Measurements from ENCODE around the gene ZNF30. TPM values are rescaled to one million over a fixed set of nuclear protein-coding genes. Genes with fewer than 3 reads are reported as not detected.
"Not testable (repeated sequence)": the region's sequence is repeated elsewhere in the genome, so short reads cannot be mapped to it uniquely, and the experiment has no call there.

The ZNF30 gene
- total RNA-seq, 1 experiment from 2014 or later: 5.2 TPM

DNA sequence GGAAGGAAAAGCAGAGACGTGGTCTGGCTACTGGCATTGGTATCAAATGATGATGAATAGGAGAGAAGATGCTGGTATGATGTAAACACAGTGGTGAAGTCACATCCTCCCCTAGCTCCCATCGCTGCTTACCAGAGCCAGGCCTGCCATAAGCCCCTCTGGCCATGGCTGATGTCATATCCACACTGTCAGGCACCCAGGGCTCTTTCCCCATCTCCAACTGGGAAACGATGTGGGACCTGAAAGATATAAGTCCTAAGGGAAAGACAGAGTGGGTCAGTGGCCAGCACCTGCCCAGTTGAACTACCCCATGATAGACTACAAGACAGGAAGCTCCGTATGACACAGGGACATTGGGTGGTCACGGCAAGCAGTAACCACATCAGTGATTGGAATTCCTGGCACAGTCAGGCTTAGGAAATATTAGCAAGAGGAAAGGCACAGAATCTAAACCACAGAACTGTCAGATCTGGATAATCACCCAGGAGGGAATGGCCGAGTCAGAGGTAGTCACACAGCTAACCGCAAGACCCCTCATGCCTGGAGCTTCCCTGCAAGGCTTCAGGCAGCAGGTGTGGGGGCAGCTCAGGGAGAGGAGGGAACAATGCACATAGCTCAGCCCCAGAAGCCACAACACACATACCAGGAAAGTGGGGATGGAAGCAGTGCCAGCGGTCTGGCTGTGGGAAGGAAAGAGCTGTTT lies 33.6 kb downstream of the ZNF30 start:
- DNase-seq (ENCODE audit: extremely low read depth, low read depth): no peak

DNA sequence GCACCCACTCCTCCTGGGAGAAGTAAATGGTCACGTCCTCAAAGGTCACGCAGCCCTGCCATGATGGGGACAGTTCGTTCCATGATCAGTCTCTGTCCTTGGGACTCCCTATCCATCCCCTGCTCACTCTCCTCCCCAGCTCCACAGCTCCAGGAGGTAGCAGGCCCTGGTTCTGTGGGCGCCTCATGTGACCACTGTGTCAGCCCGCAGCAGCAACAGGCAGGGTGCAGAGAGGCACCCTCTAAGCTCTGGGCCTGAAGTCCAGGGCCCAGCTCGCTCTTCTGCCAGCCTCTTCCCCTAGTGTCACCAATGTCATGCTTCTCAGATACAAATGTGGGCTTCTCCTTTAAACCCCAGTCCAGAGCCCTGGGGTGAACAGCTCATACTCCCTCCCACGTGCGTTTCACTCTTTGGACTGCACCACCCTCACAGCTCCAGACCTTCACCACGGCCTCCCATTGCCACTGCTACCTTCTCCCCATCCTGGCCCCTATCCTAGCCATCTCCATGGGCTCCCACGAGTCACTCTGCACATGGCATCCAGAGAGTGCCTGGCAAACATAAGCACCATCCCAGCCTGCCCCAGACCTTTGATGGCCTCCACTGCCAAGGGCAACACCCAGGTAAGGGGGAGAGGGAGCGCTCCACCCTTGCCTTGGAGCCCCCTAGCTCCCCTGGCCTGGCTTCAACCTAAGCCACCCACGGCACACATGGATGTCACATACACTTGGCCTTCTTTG lies 34.4 kb downstream of the ZNF30 start:
- DNase-seq (ENCODE audit: extremely low read depth, low read depth): no peak

- DNase-seq (ENCODE audit: extremely low read depth, low read depth): no peak
Measured at GRCh38 chr19:34961775-34962686, 35.3 kb downstream of the ZNF30 start.

GRCh38 chr19:34962687-34963572 lies 36.2 kb downstream of the ZNF30 start:
- no peak for DNase-seq (ENCODE audit: extremely low read depth, low read depth)

- DNase-seq (ENCODE audit: extremely low read depth, low read depth): peak; percentile 9
Measured at GRCh38 chr19:34963573-34964406, 37.1 kb downstream of the ZNF30 start, which contains the start of gene ZNF792. Gene ZNF792, minus strand, starts transcription at chr19:34964229. Its CDS starts 567 bp downstream, at chr19:34963662.

DNA sequence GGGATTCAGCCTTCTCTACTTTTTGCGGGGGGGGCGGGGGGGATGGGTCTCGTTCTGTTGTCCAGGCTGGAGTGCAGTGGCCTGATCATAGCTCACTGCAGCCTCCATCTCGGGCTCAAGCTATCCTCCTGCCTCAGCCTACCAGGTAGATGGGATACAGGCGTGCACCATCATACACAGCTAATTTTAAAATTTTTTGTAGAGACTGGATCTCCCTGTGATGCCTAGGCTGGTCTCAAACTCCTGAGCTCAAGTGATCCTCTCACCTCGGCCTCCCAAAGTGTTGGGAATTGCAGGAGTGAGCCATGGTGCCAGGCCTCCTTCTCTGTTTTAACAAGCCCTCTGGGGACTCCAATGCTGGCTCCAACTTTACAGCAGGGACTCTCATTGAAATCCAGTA lies 37.9 kb downstream of the ZNF30 start:
- no peak for DNase-seq (ENCODE audit: extremely low read depth, low read depth)

GRCh38 chr19:34965505-34965904 lies 38.8 kb downstream of the ZNF30 start:
- not testable (repeated sequence) for DNase-seq (ENCODE audit: extremely low read depth, low read depth)

GRCh38 chr19:34967551-34967950 lies 40.8 kb downstream of the ZNF30 start:
- no peak for DNase-seq (ENCODE audit: extremely low read depth, low read depth)

GRCh38 chr19:34969721-34970120 lies 43.0 kb downstream of the ZNF30 start:
- no peak for DNase-seq (ENCODE audit: extremely low read depth, low read depth)

DNA sequence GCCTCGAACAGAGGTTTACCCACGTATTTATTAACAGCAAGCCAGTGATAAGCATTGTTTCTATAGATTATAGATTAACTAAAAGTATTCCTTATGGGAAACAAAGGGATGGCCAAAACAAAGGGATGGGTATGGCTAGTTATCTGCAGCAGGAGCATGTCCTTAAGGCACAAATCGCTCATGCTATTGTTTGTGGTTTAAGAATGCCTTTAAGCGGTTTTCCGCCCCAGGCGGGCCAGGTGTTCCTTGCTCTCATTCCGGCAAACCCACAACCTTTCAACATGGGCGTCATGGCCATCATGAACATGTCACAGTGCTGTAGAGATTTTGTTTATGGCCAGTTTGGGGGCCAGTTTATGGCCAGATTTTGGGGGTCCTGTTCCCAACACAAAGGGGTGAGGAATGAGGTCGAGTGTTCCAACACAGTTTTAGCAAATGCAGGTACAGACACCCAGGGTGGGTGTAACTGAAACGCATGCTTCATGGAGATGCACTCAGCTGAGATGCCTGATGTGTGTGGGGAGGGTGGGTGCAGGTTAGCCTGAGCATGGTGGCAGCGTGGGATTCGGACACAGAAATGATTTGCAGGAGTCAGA lies 43.6 kb downstream of the ZNF30 start:
- DNase-seq (ENCODE audit: extremely low read depth, low read depth): not testable (repeated sequence)

DNA sequence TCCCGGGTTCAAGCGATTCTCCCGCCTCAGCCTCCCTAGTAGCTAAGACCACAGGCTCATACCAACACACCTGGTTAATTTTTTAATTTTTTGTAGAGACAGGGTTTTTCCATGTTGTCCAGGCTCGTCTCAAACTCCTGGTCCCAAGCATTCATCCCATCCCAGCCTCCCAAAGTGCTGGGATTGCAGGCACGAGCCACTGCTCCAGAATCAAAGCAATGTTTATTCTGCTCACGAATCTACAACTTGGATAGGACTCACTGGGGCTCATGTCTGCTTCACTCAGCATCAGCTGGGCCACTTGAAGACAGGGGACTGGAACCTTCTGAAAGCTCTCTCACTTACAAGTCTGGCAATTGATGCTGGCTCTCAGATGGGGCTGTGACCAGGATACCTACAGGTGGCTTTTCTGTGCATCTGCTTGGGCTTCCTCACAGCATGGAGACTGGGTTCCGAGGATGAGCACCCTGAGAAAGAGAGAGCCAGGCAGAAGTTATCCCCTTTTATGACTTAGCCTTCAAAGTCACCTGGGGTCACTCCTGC lies 45.5 kb downstream of the ZNF30 start:
- DNase-seq (ENCODE audit: extremely low read depth, low read depth): no peak

DNA sequence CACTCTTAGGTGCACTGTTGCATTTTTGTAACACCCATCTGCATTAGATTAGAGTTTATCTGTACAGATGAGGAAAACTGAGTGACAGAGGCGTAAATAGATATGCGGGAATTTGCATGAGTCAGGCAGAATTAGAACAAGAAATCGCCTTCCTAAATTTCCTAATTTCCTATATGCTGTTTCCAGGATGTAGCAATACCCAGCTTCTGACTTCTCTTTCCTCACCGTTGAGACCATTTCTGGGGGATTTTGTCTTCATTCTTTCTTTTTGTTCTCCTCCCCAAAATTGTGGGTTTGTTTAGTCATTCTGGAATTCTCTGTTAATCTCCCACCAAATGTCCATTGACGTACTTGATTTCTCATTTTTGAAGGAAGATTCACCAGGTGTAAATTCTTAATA lies 47.9 kb downstream of the ZNF30 start:
- no peak for DNase-seq (ENCODE audit: extremely low read depth, low read depth)

- no peak for DNase-seq (ENCODE audit: extremely low read depth, low read depth)
Measured at GRCh38 chr19:34975056-34975455, 48.4 kb downstream of the ZNF30 start.

DNA sequence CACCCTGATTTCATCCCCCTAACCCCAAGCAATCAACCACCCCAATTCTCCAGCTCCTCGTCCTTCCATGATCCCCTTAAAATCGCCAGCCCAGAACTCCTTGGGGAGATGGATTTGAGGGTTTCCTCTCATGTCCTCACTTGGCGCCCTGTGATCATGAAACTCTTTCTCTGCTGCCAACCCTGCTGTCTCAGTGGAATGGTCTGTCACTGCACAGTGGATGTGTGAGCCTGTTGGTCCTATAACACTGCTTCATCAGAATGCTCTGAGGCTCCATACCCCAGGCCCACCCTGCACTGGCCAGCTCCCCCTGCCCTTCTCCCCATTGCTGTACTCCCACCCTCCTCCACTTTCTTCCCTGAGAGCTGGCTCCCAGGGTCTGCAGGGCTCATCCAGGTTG lies 49.9 kb downstream of the ZNF30 start:
- no peak for DNase-seq (ENCODE audit: extremely low read depth, low read depth)

GRCh38 chr19:34979819-34980640 lies 53.3 kb downstream of the ZNF30 start:
- DNase-seq (ENCODE audit: extremely low read depth, low read depth): no peak

DNA sequence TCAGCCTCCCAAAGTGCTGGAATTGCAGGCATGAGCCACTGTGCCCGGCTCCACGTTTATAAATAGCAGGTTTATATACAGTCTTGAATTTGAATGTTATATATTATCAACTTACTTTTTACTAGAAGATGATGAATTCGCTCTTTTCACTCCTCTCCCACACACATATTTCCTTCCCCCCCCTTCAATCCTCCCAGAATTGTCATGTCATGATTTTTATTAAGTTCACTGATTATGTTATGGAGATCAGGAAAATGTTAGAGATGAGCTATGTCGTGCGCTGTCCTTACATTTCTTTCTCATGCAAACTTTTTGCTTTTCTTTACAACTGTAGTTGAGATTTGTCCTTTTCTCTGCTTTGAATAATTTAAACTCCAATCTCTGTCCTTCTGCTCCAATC lies 55.6 kb downstream of the ZNF30 start:
- DNase-seq (ENCODE audit: extremely low read depth, low read depth): no peak

- DNase-seq (ENCODE audit: extremely low read depth, low read depth): no peak
Measured at GRCh38 chr19:34983786-34984185, 57.1 kb downstream of the ZNF30 start.

GRCh38 chr19:34984287-34984686 lies 57.6 kb downstream of the ZNF30 start:
- no peak for DNase-seq (ENCODE audit: extremely low read depth, low read depth)
